Aorta (tissue), 5 donors: ENCODE data around the gene NPAS3. TPM values are rescaled to one million over a fixed set of nuclear protein-coding genes. Genes with fewer than 3 reads are reported as not detected.

Source experiments
- ATAC-seq: fragments of 200-7000 bp; cut with Tn5 transposase; one replicate; pipeline ENCODE4 v1.9.1; 2022; ENCODE audit warnings: moderate library complexity; ENCODE audit not compliant: low FRiP score
- DNase-seq, 2 donors: peaks; one replicate each; pipeline ENCODE4 v3.0.0-alpha.2; 2020
- H3K27ac ChIP-seq, 2 donors: one replicate each; pipeline ENCODE4 v1.5.1; 2013; ENCODE audit warnings: low read length in 2 of 2, mild to moderate bottlenecking in 2 of 2, moderate library complexity in 2 of 2, control low read depth in 1 of 2, inconsistent platforms in 1 of 2, low read depth in 1 of 2
- H3K27me3 ChIP-seq, 2 donors: one replicate each; pipeline ENCODE4 v1.6.1; 2013; ENCODE audit warnings: control low read depth in 1 of 2, low read length in 1 of 2, mild to moderate bottlenecking in 1 of 2, moderate library complexity in 1 of 2; ENCODE audit not compliant: insufficient read depth in 2 of 2, control insufficient read depth in 1 of 2
- H3K36me3 ChIP-seq, 2 donors: one replicate each; pipeline ENCODE4 v1.6.1; 2013; ENCODE audit warnings: control low read depth in 1 of 2, low read length in 1 of 2, mild to moderate bottlenecking in 1 of 2; ENCODE audit not compliant: insufficient read depth in 2 of 2, control insufficient read depth in 1 of 2
- H3K4me1 ChIP-seq, 2 donors: one replicate each; pipeline ENCODE4 v1.6.1; 2013; ENCODE audit warnings: low read length in 2 of 2, control low read depth in 1 of 2, mild to moderate bottlenecking in 1 of 2, moderate library complexity in 1 of 2; ENCODE audit not compliant: insufficient read depth in 2 of 2, control insufficient read depth in 1 of 2
- H3K4me3 ChIP-seq, 2 donors: one replicate each; pipeline ENCODE4 v1.5.1; 2013; ENCODE audit warnings: low read length in 2 of 2, control low read depth in 1 of 2, mild to moderate bottlenecking in 1 of 2
- H3K9me3 ChIP-seq: one replicate; pipeline ENCODE4 v1.6.1; 2013; ENCODE audit warnings: mild to moderate bottlenecking, low read length; ENCODE audit not compliant: control insufficient read depth
- WGBS, 2 donors: extraction: QIAGEN DNeasy Blood & Tissue Kit; methylation state at CpG; one replicate each; pipeline ENCODE4 v1.1.7; 2013; 5-methylcytosine and 5-hydroxymethylcytosine counted together
- intact Hi-C, 2 donors: fragments of 100-400 bp; cut with DNase I; formaldehyde crosslinking; loops; one replicate each; pipeline versions ENCODE4 v1.14.2 to v1.15.0; 2022
- polyA plus RNA-seq, 2 donors: library from polyadenylated mRNA; stranded (reverse); fragments of 200-250 nt; gene quantifications; one replicate each; pipeline ENCODE4 v1.2.3, GENCODE V29; 2013
- total RNA-seq, 2 donors: library from RNA; stranded (reverse); fragmentation: NEBNext Ultra II Directional; extraction: Animal tissue kit (Norgen Biotek cat#: 25700); gene quantifications; one replicate each; pipeline ENCODE4 v1.2.1, GENCODE V29; 2021
- donor health status: healthy with polysubstance abuse.
- donor health status: Bipolar disorder and iron deficiency.
- donor health status: DM: no; HTN: no; CAD: no.
- donor health status: DM: no; HTN: no; CAD: no.
- donor health status: DM: yes; HTN: yes; CAD: no.

The NPAS3 gene
- total and polyA plus RNA-seq, 4 donors, result 0.13 to 4.3 (median 0.50) TPM

DNA sequence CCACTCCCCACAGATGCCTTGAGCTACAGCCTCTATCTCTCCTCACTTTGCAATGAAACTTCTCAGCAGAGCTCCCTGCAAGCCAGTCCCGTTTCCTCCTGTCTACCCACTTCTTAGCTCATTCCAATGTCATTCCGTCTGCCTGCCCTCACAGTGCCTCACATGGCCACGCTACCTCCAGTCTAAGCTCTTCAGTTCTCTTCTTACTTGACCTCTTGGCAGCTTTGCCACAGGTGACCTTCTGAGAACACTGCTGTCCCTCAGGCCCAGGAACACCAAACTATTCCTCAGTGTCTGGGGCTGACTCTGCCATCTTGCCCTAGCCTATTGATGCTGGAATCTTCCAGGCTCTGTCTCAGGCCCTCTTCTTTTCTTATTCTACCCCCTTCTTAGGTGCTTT, 902.1 kb downstream of the NPAS3 start:
- ATAC-seq, result no peak
- Histone ChIP-seq H3K27ac (no peak overlapping the region), H3K4me3 (no peak overlapping the region), H3K36me3 (no peaks in the 10 kb centered on the region), H3K27me3 (no peaks in the 10 kb centered on the region), H3K4me1 (no peaks in the 10 kb centered on the region), H3K9me3 (no peaks in the 10 kb centered on the region)
- intact Hi-C loops, result loop anchor here (2.0 to 10.0 kb wide), 2 partner anchors 114 to 258 kb away; partner anchors contain the start of gene EGLN3 (in 1 of the 2)
- 87% methylated on average over 3 of the region's 3 CpGs for WGBS, 2 donors
- DNase-seq, result no peak

DNA sequence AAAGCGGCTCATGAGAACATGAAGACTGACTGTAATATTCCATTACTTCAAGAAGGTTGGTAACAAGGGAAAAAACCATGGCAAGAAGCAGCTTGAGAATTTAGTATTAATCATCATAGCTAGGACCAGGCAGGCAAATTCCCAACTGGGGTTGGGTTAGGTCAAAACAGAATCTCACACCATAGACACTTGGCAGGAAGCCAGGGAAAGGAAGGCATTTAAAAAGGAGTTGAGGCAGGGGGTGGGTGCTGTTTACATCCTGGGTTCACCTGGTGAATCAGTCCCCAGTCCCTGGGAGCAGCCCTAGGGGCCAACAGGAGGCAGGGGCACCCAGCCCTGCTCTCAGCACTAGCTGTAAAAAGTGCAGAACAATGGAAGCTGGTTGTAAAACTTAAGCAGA, 903.6 kb downstream of the NPAS3 start:
- no peak for DNase-seq

DNA sequence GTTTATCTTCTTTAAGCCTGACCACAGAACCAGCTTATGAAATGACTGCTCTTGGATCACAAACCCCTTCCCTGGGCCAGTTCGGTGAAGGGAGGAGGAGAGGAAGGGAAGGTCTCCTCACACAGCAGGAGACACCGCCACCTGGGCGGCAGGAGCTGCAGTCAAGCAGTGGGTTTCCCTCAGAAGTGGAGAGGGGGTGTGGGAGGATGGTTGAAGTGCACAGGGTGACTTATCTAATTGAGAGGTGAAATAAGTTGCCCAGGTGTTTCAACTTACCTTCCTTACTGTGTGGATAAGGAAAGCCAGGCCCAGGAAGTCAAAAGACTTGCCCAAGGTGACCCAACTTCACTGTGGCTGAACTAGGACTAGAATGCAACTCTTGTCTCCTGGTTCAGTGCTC, 905.4 kb downstream of the NPAS3 start:
- intact Hi-C loops, result loop anchor here in 1 of 2 donors (10.0 kb wide), 1 partner anchor 111 kb away; the partner anchor contains the start of gene EGLN3
- no peak overlapping the region for H3K27ac ChIP-seq
- ATAC-seq (no peak), DNase-seq (no peak)
- no peaks in the 10 kb centered on the region for H3K4me1 ChIP-seq
- H3K36me3 ChIP-seq, result no peaks in the 10 kb centered on the region
- no peaks in the 10 kb centered on the region for H3K9me3 ChIP-seq
- no peak overlapping the region for H3K4me3 ChIP-seq
- no peaks in the 10 kb centered on the region for H3K27me3 ChIP-seq
- 91 to 94% methylated on average over 3 of the region's 3 CpGs for WGBS, 2 donors

More for the DNA sequence above, 903.6 kb downstream of the NPAS3 start:
- Histone ChIP-seq H3K36me3 (no peaks in the 10 kb centered on the region), H3K27me3 (no peaks in the 10 kb centered on the region), H3K9me3 (no peaks in the 10 kb centered on the region), H3K27ac (no peak overlapping the region), H3K4me3 (no peak overlapping the region), H3K4me1 (no peaks in the 10 kb centered on the region)
- 95% methylated on average over 1 of the region's 1 CpG for WGBS, 2 donors
- intact Hi-C loops, result loop anchor here in 1 of 2 donors (1.0 to 10.0 kb wide), 2 partner anchors 10 to 113 kb away; partner anchors contain the start of gene EGLN3
- ATAC-seq, result no peak

DNA sequence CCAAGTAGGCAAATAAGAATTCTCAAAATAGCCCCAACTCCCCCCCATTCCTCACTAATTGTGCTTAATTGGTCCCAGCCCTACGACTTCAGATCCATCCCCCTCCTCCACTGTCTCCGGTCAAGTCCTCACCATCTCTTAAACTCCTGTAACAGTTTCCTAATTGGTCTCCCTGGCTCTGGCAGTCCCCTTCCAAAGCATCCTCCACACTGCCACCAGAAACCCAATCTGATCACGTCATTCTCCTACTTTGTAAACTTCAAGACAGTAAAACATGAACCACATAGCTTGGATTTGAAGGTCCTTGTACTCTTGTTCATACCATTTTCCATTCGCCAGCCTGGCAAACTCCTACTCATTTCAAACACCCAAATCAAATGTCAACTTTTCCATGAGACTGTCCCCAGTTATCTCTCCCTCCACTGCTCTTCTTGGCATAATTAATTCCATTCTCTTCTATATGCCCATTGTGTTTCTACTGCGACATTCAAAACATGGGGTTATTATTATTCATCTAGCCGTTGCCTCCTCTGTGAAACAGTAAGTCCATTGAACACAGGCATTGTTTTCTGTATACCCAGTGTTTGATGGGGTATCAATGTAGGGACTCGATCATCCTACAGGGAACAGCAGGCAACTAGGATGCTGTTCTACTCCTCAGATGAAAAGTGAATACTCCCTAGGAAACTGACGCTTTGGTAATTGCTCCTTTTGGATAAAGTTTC, 907.6 kb downstream of the NPAS3 start:
- Histone ChIP-seq H3K4me3 (no peak overlapping the region), H3K4me1 (peaks cover 0 to 2% of the 10 kb centered on the region in 2 donors), H3K9me3 (no peaks in the 10 kb centered on the region), H3K27me3 (no peaks in the 10 kb centered on the region), H3K36me3 (no peaks in the 10 kb centered on the region), H3K27ac (no peak overlapping the region)
- ATAC-seq (no peak), DNase-seq (no peak)
- WGBS, 2 donors, result 91 to 92% methylated on average over 8 of the region's 8 CpGs
- intact Hi-C loops, result loop anchor here in 1 of 2 donors (5.0 to 10.0 kb wide), 2 partner anchors 109 to 381 kb away; partner anchors contain the start of gene EGLN3

DNA sequence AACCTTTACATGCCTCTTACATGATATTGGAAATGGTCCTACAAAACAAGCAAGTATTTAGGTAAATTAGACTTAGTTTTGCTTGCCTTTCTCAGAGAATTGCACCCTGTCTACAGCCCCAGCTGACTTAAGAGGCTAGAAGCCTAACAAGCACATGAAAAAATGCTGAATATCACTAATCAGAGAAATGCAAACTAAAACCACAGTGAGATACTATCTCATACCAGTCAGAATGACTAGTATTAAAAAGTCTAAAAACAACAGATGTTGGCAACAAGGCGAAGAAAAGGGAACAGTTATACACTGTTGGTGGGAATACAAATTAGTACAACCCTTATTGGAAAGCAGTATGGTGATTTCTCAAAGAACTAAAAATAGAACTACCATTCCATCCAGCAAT, 908.4 kb downstream of the NPAS3 start:
- Histone ChIP-seq H3K9me3 (no peaks in the 10 kb centered on the region), H3K4me1 (peaks cover 0 to 2% of the 10 kb centered on the region in 2 donors), H3K36me3 (no peaks in the 10 kb centered on the region), H3K4me3 (no peak overlapping the region), H3K27me3 (no peaks in the 10 kb centered on the region), H3K27ac (no peak overlapping the region)
- DNase-seq, result no peak
- 87 to 100% methylated on average over 1 of the region's 1 CpG for WGBS, 2 donors
- intact Hi-C loops, result loop anchor here in 1 of 2 donors (5.0 to 10.0 kb wide), 2 partner anchors 108 to 380 kb away; partner anchors contain the start of gene EGLN3
- ATAC-seq, result no peak

DNA sequence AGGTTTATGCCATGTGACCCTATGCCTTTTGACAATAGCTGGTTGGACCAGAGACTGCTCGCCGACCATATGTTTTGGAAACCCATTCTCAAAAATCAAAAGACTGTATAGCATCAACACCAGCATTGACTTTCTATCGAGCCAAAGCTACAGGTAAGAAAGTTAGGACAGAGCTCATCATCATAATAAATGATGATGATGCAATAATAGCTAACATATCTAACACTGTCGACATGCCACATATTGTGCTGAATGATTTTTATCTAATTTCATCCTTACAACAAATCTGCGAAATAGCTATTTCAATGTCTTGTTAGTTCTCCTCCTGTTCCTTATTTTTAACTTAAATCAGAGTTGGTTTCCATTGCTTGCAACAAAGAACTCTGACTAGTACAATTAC, 909.3 kb downstream of the NPAS3 start:
- H3K27ac ChIP-seq, result no peak overlapping the region
- H3K27me3 ChIP-seq, result no peaks in the 10 kb centered on the region
- H3K4me3 ChIP-seq, result no peak overlapping the region
- no peak for ATAC-seq
- peaks cover 0 to 2% of the 10 kb centered on the region in 2 donors for H3K4me1 ChIP-seq
- WGBS, 2 donors, result 97 to 98% methylated on average over 5 of the region's 5 CpGs
- H3K36me3 ChIP-seq, result no peaks in the 10 kb centered on the region
- DNase-seq, result no peak
- H3K9me3 ChIP-seq, result no peaks in the 10 kb centered on the region
- intact Hi-C loops, result loop anchor here in 1 of 2 donors (5.0 to 10.0 kb wide), 2 partner anchors 107 to 379 kb away; partner anchors contain the start of gene EGLN3

DNA sequence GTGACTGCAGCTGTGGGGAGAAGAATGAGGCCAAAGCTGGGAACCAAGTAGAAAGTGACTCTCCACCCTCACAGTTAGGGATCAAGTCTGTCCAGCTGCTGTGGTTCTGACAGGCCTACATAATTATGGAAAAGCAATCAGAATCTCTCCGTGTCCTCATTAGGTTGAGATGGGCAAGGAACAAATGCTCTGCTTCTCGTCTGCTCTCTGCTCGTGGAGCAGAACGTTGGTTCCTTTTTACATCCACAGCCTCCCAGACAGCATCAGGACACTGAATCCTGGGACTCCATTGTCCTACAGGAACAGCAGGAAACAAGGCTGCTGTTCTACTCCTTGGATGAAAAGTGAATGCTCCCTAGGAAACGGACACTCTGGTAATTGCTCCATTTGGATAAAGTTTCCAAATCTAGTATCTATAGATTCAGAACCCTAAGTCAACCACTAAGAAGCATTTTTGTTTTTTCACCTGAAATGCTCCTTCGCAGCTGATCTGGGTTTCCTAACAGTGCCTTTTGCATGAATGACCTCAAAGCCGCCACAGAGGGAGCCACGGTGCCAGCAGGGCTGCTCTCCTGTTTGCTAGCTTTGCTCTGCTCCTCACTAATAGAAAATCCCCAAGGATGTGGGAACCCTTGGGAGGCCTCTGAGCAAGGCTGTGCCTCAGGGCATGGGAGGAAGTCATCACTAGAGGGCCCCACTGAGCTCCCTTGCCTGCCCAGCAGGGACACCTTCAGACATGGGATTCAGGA, 910.2 kb downstream of the NPAS3 start:
- no peaks in the 10 kb centered on the region for H3K9me3 ChIP-seq
- H3K4me1 ChIP-seq, result peaks cover 0 to 2% of the 10 kb centered on the region in 2 donors
- no peak overlapping the region for H3K27ac ChIP-seq
- 68 to 71% methylated on average over 8 of the region's 8 CpGs for WGBS, 2 donors
- H3K4me3 ChIP-seq, result no peak overlapping the region
- ATAC-seq, result peak; percentile 62
- H3K27me3 ChIP-seq, result no peaks in the 10 kb centered on the region
- intact Hi-C loops, result loop anchor here in 1 of 2 donors (5.0 to 10.0 kb wide), 2 partner anchors 106 to 378 kb away; partner anchors contain the start of gene EGLN3
- H3K36me3 ChIP-seq, result no peaks in the 10 kb centered on the region
- peak; percentile 67 to 77 for DNase-seq

DNA sequence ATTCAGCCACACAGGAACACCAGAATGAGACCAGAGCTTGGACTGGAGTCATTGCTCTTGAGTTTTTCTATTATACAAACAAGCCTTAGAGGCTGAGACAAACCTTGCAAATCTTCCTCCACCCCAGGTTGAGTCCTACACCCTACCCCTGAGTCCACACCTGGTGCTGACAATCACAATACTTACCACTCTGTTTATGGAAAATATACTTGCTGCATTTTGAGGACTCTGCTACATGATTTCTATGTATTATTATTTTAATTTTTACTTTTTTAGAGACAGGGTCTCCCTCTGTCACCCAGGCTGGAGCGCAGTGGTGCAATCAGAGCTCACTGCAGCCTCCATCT, 910.7 kb downstream of the NPAS3 start:
- no peak overlapping the region for H3K27ac ChIP-seq
- no peaks in the 10 kb centered on the region for H3K27me3 ChIP-seq
- H3K4me1 ChIP-seq, result peaks cover 0 to 2% of the 10 kb centered on the region in 2 donors
- no peaks in the 10 kb centered on the region for H3K9me3 ChIP-seq
- no peak overlapping the region for H3K4me3 ChIP-seq
- WGBS, 2 donors, result 98 to 100% methylated on average over 1 of the region's 1 CpG
- intact Hi-C loops, result loop anchor here in 1 of 2 donors (5.0 to 10.0 kb wide), 2 partner anchors 105 to 378 kb away; partner anchors contain the start of gene EGLN3
- DNase-seq (no peak), ATAC-seq (no peak)
- H3K36me3 ChIP-seq, result no peaks in the 10 kb centered on the region
